Activated naive CD8-positive, alpha-beta T cell (primary cell): ENCODE results near the gene KLK11.
A peak's percentile ranks its signal among the peaks of the same experiment; 100 is the strongest.

Source experiments
- H3K27ac Mint-ChIP-seq: one replicate; pipeline ENCODE4 v1.8.0; 2021; ENCODE audit warnings: mixed read lengths
- H3K27me3 Mint-ChIP-seq: one replicate; pipeline ENCODE4 v1.8.0; 2021; ENCODE audit warnings: mixed read lengths
- H3K36me3 Mint-ChIP-seq: one replicate; pipeline ENCODE4 v1.8.0; 2021; ENCODE audit warnings: mixed read lengths
- H3K4me1 Mint-ChIP-seq: one replicate; pipeline ENCODE4 v1.8.0; 2021; ENCODE audit warnings: low read depth, mixed read lengths
- H3K4me3 Mint-ChIP-seq: one replicate; pipeline ENCODE4 v1.8.0; 2021; ENCODE audit warnings: mild to moderate bottlenecking, mixed read lengths
- H3K9me3 Mint-ChIP-seq: one replicate; pipeline ENCODE4 v1.8.0; 2021; ENCODE audit warnings: low read depth, mixed read lengths

The KLK11 gene

DNA sequence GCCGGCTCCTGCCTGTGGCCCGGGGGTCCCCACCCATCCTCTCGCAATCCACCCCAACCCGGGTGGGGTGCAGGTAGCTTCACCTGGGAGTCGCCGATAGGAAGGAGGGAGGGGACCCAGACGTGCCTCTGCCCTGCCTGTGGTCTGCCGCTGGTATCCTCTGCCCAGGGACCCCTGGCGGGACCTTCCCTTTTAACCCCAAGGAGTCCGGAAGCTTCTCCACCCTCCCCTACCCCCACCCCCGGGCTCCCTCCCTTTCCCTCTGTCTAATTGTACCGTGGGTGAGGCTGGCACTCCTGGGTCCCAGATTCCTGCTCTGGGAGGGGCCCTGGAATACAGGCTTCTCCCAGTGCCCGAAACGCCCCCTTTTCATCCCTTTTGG lies 6.9 kb downstream of the KLK11 start, which contains the start of gene KLK10:
Gene KLK10, minus strand, starts transcription at position 166 of the 382 bp plus-strand sequence. CDS start 579 bp downstream, outside the sequence.
- Mint-ChIP-seq H3K9me3 (no peaks in the 10 kb centered on the region), H3K4me1 (peaks cover 25% of the 10 kb centered on the region), H3K36me3 (no peaks in the 10 kb centered on the region), H3K27ac (no peak within 1 kb of the TSS), H3K4me3 (peak within 1 kb of the TSS; percentile 86), H3K27me3 (peaks cover 28% of the 10 kb centered on the region)

GRCh38 chr19:51018745-51019543 lies 7.5 kb downstream of the KLK11 start:
- Mint-ChIP-seq H3K9me3 (no peaks in the 10 kb centered on the region), H3K36me3 (no peaks in the 10 kb centered on the region), H3K4me1 (peaks cover 25% of the 10 kb centered on the region), H3K27me3 (peaks cover 34% of the 10 kb centered on the region), H3K27ac (no peak overlapping the region), H3K4me3 (peak overlapping the region; percentile 86)

GRCh38 chr19:51016798-51017683 lies 9.4 kb downstream of the KLK11 start:
- no peak overlapping the region for H3K27ac Mint-ChIP-seq
- H3K27me3 Mint-ChIP-seq = peaks cover 40% of the 10 kb centered on the region
- no peaks in the 10 kb centered on the region for H3K36me3 Mint-ChIP-seq
- H3K4me1 Mint-ChIP-seq = peaks cover 25% of the 10 kb centered on the region
- peak overlapping the region; percentile 64 for H3K4me3 Mint-ChIP-seq
- H3K9me3 Mint-ChIP-seq = no peaks in the 10 kb centered on the region

DNA sequence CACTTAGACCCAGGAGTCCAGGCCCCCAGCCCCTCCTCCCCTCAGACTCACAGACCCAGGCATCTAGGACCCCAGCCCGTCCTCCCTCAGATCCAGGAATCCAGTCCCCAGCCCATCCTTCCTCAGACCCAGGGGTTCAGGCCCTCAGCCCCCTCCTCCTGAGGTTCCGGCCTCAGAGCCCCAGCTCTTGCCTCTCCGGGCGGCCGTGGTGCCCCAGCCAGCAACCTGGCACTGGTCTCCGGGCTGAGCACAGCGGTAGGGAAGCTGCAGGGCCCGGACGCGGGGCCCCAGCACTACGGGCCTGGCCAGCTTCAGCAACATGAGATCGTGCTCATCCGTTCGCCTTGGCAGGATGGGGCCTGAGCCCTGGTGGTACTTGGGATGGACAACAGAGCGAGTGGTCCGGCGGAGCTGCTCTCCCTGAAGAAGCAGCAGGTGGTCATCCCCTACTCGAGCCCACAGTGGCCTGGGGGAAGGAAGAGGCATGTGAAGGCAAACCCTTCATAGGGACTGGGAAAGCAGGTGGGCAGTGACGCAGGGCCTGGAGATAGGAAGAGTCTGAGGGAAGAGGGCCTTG lies 10.6 kb downstream of the KLK11 start:
- Mint-ChIP-seq H3K27ac (no peak overlapping the region), H3K27me3 (peaks cover 40% of the 10 kb centered on the region), H3K36me3 (no peaks in the 10 kb centered on the region), H3K4me1 (peaks cover 25% of the 10 kb centered on the region), H3K4me3 (no peak overlapping the region), H3K9me3 (no peaks in the 10 kb centered on the region)

- no peak overlapping the region for H3K27ac Mint-ChIP-seq
- no peak overlapping the region for H3K4me3 Mint-ChIP-seq
- peaks cover 21% of the 10 kb centered on the region for H3K4me1 Mint-ChIP-seq
- no peaks in the 10 kb centered on the region for H3K36me3 Mint-ChIP-seq
- peaks cover 40% of the 10 kb centered on the region for H3K27me3 Mint-ChIP-seq
- no peaks in the 10 kb centered on the region for H3K9me3 Mint-ChIP-seq
Measured at GRCh38 chr19:51014242-51014641, 12.2 kb downstream of the KLK11 start.

- Mint-ChIP-seq H3K4me1 (peaks cover 13% of the 10 kb centered on the region), H3K4me3 (no peak overlapping the region), H3K36me3 (no peaks in the 10 kb centered on the region), H3K27ac (no peak overlapping the region), H3K27me3 (peaks cover 36% of the 10 kb centered on the region), H3K9me3 (no peaks in the 10 kb centered on the region)
Measured at GRCh38 chr19:51012661-51013190, 13.7 kb downstream of the KLK11 start.

DNA sequence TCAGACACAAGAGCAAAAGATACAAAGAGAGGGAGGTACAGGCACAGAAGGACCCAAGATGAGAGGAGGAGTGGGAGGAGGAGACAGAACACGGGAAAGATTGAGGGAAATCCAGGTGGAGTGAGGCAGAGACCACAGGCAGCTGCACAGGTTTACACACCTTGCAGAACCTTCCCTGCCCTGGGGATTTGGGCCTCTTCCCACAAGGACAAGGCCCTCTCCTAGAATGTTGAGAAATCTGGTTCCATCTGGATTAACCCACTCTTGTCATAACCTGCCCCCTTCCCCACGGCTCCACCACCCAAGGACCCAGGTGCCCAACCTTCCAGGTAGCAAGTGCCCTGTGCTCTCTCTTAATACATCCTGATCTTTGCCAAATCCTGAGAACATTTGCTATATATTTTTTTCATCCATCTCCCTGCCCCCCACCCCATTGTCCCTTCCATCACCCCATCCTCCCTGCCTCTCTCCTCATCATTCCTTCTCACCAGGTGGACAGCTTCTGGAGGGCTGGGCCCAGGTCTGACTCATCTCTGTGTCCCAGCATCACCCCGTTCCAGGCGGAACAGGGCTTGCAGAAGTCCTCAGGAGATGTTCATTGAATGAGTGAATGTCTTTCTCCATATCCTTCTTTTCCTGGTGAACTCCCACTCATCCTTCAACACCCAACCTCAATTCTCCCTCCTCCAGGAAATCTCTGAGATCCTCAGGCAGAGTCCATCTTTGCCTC lies 16.2 kb downstream of the KLK11 start:
- Mint-ChIP-seq H3K36me3 (no peaks in the 10 kb centered on the region), H3K4me1 (no peaks in the 10 kb centered on the region), H3K9me3 (no peaks in the 10 kb centered on the region), H3K4me3 (no peak overlapping the region), H3K27ac (no peak overlapping the region), H3K27me3 (peaks cover 35% of the 10 kb centered on the region)

DNA sequence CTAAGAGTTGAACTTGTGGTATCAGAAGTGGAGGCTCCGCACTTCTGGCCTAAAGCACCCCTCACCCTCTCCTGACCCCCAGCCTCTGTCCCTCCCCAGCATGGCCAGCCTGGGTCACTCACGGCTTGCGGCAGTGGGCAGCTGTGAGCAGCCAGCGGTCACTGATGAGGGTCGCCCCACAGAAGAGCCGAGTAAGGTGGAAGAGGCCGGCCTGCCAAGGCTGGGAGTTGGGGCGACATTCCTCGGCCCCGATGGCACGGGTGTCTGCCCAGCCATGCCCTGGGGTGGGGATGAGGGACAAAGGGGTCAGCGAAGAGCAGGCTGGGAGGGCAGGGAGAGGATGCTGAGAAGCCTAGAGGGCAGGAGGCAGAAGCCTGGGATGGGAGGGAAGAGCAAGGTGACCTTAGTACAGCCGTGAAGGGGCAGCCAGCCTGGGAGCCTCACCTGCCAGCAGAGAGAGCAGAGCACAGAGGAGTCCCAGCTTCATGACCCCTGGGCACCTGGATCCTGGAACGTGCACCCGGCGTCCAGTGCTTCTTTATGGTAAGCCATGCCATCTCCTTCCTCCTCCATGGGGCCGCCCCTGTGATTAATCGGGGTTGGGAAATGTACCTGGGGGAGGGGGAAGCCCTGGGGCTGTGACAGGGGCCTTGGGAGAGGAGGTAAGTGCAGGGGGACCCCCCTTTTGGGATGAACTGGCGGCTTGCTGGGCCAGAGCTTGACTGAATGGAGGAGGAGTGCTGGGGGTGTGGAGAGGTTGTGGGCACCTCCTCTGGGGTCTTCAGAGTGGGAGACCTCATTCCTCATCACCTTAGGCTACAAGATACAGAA lies 17.1 kb downstream of the KLK11 start:
- Mint-ChIP-seq H3K27me3 (peaks cover 27% of the 10 kb centered on the region), H3K27ac (no peak overlapping the region), H3K4me3 (no peak overlapping the region), H3K4me1 (no peaks in the 10 kb centered on the region), H3K36me3 (no peaks in the 10 kb centered on the region), H3K9me3 (no peaks in the 10 kb centered on the region)

- Mint-ChIP-seq H3K4me3 (no peak overlapping the region), H3K9me3 (no peaks in the 10 kb centered on the region), H3K36me3 (no peaks in the 10 kb centered on the region), H3K27ac (no peak overlapping the region), H3K4me1 (no peaks in the 10 kb centered on the region), H3K27me3 (peaks cover 21% of the 10 kb centered on the region)
Measured at GRCh38 chr19:51007488-51007887, 18.9 kb downstream of the KLK11 start.

GRCh38 chr19:51006406-51006805 lies 20.0 kb downstream of the KLK11 start:
- H3K4me3 Mint-ChIP-seq = no peak overlapping the region
- H3K36me3 Mint-ChIP-seq = no peaks in the 10 kb centered on the region
- no peaks in the 10 kb centered on the region for H3K9me3 Mint-ChIP-seq
- no peak overlapping the region for H3K27ac Mint-ChIP-seq
- H3K27me3 Mint-ChIP-seq = peaks cover 25% of the 10 kb centered on the region
- H3K4me1 Mint-ChIP-seq = no peaks in the 10 kb centered on the region

GRCh38 chr19:51005248-51005647 lies 21.2 kb downstream of the KLK11 start:
- H3K4me3 Mint-ChIP-seq = no peak overlapping the region
- H3K9me3 Mint-ChIP-seq = no peaks in the 10 kb centered on the region
- peaks cover 23% of the 10 kb centered on the region for H3K27me3 Mint-ChIP-seq
- no peak overlapping the region for H3K27ac Mint-ChIP-seq
- H3K4me1 Mint-ChIP-seq = no peaks in the 10 kb centered on the region
- no peaks in the 10 kb centered on the region for H3K36me3 Mint-ChIP-seq

GRCh38 chr19:51003316-51003715 lies 23.1 kb downstream of the KLK11 start:
- no peaks in the 10 kb centered on the region for H3K9me3 Mint-ChIP-seq
- H3K4me3 Mint-ChIP-seq = no peak overlapping the region
- peaks cover 29% of the 10 kb centered on the region for H3K27me3 Mint-ChIP-seq
- H3K4me1 Mint-ChIP-seq = no peaks in the 10 kb centered on the region
- H3K36me3 Mint-ChIP-seq = no peaks in the 10 kb centered on the region
- H3K27ac Mint-ChIP-seq = no peak overlapping the region

DNA sequence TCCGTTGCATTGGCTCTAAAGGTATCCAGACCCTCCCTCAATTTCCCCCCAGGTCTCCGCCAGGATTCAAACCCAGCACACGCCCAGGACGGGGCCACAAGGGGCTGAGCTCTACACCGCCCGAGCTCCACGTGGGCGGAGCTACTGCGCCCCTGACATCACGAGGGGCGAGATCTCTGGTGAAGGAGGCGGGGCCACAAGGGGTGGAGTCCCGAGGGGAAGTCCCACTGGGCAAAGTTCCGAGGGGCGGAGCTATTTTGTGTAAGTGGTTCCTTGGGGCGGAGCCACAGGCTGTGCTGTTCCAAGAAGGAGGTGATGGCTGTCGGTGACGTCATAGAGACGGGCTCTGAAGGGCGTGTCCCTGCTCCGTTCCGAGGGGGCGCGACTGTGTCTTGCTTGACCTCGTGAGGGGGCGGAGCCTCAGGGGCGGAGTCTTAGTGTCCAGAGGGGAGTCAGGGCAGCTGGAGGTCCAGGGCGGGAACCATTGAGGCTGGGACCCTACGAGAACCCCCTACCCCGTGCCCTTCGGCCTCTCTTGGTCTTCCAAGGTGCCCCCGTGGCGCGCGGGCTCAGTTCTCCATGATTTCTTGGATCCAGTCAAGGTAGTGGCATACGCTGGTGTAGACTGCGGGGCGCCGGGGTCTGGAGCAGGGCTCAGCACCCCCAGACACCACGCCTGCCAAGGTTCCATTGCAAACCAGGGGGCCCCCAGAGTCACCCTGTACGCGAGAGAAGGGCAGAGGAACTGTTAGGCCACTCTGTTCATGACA lies 23.7 kb downstream of the KLK11 start:
- H3K4me3 Mint-ChIP-seq = no peak overlapping the region
- no peaks in the 10 kb centered on the region for H3K36me3 Mint-ChIP-seq
- no peak overlapping the region for H3K27ac Mint-ChIP-seq
- H3K9me3 Mint-ChIP-seq = no peaks in the 10 kb centered on the region
- H3K4me1 Mint-ChIP-seq = no peaks in the 10 kb centered on the region
- peaks cover 32% of the 10 kb centered on the region for H3K27me3 Mint-ChIP-seq
